ENCODE measurements around the gene CPNE6.

Gene CPNE6

DNA sequence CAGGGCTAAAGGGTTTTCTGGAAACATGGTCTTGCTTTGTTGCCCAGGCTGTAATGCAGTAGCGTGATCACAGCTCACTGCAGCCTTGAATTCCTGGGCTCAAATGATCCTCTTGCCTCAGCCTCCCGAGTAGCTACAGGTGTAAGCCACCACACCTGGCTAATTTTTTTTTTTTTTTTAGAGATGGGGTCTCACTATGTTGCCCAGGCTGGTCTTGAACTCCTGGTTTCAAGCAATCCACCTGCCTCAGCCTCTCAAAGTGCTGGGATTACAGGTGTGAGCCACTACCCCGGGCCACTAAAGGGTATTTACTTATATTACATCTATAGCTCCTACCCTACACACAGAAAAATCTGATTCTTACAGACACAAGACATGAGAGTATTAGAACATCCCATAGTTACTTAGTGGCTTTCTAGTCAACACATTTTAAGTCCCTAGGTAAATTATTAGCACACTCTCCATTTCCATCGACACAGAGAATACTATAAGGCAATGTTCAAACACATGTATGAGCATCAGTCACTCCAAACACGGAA lies 37.0 kb downstream of the CPNE6 start:
- no peak for DNase-seq

DNA sequence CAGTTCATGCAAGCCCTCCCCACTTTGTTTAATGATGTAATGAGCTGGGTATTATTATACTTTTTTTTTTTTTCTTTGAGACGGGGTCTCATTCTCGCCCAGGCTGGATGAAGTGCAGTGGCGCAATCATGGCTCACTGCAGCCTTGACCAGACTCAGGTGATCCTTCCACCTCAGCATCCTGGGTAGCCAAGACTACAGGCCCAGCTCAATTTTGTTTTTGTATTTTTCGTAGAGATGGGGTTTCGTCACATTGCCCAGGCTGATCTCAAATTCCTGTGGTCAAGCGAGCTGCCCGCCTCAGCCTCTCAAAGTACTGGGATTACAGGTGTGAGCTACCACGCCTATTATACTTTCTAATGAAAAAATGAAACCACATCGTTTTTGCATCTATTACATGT lies 38.7 kb downstream of the CPNE6 start:
- DNase-seq: no peak

DNA sequence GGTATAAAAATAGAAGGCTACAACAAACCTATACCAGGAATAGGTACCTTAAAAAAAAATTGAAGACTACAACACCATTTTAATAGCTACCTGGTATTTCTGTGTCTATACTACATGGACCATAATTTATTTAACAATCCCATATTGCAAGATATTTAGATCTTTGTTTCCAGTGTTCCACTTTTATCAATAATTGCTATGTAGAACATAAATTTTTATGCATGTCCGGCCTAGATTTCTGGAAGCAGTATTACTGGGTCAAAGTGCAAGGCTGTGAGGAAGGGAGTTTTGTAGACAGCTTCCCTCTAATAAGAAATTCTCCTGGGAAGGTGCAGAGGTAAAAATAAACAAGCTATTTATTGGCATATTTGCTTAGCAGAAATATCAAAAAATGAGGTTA lies 39.2 kb downstream of the CPNE6 start:
- no peak for DNase-seq

DNA sequence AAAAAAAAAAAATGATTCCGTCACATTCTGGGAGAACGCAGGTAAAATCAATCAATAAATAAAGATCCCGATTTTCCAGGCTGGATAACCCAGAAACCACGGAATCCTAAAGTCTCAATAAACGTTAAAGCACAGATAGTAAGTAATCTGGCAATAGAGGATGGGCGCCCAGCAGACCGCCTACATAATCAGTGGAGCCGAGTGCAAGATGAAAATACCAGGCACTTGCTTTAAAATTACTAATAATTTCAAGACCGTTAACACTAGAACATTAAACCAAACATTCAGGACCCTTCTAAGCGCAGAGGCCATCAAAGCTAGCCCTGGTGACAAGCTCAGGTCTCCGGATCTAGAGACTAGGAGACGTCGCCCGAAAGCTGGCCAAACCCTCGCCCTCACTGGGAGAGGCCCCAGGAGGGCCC lies 42.0 kb downstream of the CPNE6 start:
- DNase-seq: no peak

DNA sequence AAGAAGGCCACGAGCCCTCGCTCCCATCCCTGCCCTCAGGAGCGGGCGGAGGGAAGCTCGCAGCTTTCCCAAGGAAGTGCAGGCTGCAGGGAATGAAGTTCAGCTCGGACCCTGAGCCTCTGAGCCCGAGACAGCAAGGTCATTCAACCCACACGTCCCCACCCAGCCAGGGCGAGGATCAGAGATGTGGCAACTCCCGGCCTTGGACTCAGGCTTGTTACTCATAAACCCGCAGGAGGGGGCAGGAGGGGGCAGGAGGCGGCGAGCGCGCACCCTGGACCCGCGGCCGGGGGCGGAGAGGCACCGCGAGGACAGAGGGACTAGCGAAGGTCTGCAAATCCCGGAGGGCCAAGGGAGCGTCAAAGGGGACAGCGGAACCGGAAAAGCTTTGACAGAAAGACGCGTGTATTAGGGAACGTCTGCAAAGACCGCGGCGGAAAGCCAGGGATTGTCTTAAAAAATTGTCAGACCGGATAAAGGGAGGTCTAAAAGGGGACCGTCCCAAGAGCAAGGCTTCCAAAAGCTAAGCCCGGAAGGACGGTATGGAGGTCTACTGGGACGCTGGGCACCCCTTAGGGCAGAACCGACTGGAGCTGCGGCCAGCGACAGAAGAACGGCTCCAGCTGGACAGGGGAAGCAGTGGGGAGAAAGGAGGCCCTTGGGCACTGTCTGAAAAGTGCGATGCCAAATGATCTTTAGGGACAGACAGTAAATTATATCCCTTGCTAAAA lies 42.6 kb downstream of the CPNE6 start:
- DNase-seq: peak; percentile 83 to 88

DNA sequence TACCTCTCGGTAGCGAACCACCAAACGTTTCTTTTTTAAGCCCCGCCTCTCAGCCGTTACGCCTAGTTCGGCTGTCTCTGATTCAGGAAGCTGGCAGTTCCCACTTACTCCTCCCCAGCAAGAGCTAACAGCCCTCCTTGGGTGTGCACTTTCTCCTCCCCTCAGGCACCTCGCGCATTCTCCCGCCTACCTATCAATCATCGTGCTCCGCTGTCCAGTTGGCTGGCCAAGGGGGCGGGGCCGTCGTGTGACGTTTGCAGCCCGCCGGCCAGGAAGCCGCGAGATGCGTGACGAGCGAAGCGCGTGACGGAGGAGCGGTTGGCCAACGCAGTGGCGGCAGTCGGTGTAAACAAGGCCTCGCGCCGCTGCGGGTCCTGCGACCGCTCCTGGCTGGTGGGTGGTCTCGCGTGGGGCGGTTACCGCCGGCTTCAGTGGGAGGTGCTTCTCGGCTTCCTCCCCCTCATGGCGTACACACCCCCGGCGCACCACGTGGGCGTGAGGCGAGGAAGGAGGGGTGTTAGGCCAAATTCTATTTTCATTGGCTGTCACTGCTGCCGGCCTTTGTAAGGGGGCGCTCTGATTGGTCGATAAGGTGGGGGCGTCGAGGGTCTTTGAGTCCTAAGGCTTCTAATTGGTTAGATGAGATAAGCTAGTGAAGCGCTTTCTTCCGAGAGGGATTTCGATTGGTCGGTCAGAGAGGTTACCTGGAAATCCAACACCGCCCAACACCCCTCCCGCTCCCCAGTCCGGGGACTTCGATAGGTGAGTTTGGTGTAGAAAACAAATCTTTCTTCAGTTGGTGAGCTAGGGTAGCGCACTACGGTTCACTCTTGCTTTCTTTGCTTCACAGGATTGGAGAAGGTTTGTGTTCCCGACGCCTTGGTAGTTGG lies 43.4 kb downstream of the CPNE6 start, which contains the start of the genes DCAF11 and NRL:
DCAF11 (plus strand) TSS at position 246 of the 890 bp plus-strand sequence. CDS start 818 bp downstream, outside the sequence.
NRL (minus strand) TSS at position 418 of the 890 bp plus-strand sequence. CDS start 32,101 bp downstream, outside the sequence.
- peak; percentile 100 for DNase-seq

DNA sequence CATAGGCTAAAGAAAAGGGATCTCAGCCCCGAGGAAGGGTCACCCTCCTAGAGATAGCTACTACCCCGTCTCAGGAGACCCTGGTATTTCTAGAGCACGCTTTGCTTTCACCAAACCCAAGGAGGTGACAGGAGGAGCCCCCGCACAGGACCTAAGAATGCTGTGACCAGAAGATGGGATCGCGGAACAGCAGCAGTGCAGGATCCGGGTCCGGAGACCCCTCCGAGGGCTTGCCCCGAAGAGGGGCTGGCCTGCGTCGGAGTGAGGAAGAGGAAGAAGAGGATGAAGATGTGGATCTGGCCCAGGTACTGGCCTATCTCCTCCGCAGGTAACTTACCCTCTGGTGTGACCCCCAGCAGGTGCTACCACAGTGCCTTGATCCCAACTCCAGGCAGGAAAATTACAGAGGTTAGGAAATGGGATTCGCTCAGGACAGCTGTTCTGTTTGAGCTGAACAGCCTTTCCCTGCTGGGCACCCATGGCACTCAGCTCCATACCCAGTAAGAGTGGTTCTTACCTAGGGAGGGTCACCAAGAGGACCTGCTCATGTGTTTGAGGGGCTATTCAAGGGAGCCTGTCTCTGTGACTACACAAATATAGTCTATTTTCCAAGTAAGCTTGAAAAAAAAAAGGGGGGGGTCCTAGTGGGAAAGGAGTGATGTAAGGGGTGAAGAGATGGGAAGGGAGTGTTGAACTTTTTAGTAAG lies 44.2 kb downstream of the CPNE6 start:
- no peak for DNase-seq

DNA sequence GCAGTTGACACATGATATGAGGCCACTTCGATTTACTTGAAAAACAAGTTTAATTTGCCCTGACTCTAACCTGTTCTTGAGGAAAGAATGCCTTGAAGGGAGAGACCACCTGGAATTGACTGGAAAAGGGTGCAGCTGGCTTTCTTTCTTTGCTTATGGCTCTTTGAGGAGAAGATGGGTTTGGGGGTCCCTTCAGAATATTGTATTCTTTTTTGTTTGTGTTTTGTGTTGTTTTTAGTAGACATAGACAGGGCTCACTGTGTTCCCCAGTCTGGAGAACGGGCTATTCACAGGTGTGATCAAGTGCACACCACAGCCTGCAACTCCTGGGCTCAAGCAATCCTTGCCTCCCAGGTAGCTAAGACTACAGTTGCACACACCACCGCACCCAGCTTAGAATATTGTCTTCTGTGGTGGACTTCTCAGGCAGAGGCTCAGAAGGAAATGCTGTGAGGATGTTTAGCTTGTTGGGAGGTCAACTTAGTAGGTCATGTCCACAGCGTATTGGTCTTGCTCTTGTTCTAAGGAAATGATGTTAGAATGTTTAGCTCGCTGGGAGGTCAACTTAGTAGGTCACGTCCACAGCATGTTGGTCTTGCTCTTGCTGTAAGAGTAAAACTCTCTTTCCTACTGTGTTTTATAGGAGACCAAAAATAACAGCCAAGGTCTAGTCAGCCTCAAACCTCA lies 44.9 kb downstream of the CPNE6 start:
- DNase-seq: no peak

DNA sequence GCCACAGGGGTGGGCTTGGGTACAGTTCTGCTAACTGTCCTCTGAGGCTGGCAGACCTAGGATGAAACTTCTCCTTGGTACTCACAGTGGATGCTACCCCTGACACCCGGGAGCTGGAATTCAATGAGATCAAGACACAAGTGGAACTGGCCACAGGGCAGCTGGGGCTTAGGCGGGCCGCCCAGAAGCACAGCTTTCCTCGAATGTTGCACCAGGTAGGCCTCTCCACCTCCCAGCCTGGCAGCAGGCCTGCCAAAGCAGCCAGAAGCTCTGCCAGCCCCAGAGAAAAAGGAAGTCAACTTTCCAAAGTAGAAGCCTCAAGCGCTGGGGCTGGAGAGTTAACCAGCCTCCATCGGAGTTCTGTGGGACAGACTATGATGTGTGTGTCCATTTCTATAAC lies 45.8 kb downstream of the CPNE6 start:
- DNase-seq: no peak

DNA sequence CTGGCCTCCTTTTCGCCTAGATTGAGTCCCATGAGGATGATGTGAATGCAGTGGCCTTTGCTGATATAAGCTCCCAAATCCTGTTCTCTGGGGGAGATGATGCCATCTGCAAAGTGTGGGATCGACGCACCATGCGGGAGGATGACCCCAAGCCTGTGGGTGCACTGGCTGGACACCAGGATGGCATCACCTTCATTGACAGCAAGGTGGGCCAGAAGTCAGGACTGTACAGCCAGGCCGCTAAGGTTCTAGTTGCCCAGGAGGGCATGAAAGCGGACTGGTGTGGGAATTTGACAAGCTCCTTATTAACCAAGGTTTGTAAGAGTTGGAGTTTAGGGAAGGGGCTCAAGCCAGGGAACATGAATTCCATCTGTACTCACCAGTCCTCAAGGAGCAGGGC lies 48.3 kb downstream of the CPNE6 start:
- DNase-seq: no peak

DNA sequence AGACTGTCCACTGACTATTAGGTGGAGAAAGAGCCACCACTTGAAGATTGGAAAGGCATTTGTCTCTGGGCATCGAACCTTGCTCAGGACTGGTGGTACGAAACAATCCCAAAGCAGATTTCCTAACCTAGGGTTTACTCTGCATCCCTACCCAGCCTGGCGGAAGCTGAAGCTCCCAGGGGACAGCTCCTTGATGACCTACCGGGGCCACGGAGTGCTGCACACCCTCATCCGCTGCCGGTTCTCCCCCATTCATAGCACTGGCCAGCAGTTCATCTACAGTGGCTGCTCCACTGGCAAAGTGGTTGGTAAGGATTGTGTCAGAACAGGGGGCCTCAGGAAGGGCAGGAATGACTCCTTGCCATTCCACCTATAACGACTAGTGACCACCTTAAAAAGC lies 49.8 kb downstream of the CPNE6 start:
- no peak for DNase-seq

DNA sequence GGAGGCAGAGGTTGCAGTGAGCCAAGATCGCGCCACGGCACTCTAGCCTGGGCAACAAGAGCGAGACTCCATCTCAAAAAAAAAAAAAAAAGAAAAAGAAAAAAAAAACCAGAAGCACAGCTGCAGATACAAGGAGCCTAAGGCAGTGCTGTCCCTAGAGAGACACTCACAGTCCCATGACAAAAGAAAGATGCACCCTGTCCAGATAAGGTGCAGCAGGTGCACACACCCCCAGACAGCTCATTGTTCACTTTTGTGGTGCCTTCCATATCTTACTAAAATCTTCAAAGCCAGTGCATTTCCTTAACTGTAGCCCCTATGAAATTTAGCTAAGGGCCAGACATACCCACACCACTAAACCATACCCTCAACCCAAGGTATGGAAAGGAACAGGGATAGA lies 51.1 kb downstream of the CPNE6 start:
- no peak for DNase-seq

DNA sequence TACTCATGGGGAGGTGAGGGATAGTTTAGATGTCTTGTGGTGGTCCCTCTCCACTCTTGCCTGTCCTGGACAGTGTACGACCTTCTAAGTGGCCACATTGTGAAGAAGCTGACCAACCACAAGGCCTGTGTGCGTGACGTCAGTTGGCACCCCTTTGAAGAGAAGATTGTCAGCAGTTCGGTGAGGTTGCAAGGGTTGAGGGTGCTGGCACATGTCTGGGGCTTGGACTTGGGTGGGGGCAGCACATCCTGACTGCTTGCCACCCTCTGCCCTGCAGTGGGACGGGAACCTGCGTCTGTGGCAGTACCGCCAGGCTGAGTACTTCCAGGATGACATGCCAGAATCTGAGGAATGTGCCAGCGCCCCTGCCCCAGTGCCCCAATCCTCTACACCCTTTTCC lies 51.5 kb downstream of the CPNE6 start:
- no peak for DNase-seq

DNA sequence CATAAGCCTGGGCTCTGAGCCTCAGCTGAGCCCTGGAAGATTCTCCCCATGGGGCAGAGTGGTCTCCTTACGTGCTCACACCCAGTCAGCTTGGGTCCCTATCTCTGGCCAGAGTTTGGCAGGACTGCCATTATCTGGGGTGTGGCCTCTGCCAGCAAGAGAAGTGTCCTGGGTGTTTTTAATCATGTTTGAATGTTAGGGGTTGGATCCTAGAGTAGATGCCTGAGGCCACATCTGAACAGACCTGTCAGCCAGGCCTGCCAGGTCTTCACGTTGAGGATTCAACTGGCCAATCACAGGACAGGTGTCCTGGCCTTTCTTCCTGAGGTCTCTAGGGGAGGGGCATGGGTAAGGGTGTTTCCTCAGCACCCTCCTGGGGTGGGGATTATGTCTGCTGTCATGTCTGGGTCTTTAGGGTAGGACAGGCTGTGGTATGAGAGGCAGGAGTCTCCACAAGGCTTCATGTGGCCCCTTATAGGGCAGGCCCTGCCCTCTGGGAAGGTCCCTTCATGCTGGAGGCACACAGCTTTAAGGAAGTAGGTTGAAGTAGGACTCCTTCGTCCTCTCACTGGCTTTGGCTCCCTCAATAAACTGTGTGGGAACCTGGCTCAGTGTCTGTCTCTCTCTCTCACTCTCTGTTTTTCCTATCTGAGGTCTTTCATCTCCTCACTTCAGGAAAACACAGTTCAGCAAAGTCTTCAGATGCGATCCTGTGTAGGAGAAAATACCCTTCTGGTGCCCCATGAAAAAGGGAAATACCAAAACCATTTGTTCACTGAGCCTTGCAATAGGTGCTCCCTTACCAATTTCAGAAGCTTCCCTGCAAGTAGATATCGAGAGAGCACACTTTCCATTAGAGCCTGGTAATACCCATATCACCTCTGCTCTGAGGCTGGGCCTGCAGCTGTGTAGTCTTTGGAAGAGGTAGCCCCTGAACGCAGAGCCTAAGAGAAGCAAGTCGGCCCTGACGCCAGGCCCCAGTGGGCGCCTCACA lies 52.4 kb downstream of the CPNE6 start:
- no peak for DNase-seq

DNA sequence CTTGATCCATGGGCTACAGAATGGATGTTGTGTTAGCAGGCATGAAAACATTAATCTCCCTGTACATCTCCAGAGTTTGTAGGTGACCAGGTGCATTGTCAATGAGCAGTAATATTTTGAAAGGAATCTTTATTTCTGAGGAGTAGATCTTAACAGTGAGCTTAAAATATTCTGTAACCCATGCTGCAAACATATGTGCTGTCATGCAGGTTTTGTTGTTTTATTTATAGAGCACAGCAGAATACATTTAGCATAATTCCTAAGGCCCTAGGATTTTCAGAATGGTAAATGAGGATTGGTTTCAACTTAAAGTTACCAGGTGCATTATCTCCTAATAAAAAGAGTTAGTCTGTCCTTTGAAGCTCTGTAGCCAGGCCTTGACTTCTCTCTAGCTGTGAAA lies 55.6 kb downstream of the CPNE6 start:
- DNase-seq: no peak

DNA sequence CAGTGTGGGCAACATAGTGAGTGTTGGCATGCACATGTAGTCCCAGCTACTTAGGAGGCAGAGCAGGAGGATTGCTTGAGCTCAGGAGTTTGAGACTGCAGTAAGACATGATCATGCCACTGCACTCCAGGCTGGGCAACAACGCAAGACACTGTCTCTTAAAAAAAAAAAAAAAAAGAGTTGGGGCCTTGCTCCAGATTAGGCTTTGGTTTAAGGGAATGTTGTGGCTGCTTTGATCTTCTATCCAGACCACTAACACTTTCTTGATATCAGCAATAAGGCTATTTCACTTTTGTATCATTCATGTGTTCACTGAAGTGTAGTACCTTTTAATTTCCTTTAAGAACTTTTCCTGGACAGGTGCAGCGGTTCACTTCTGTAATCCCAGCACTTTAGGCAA lies 56.3 kb downstream of the CPNE6 start:
- DNase-seq: no peak
